Osteoblast (primary cell): ENCODE results near the gene BICD1. TPM values are rescaled to one million over a fixed set of nuclear protein-coding genes. Genes with fewer than 3 reads are reported as not detected.

Experiments
- DNase-seq: peaks from one replicate; pipeline ENCODE4 v3.0.0; 2011; ENCODE audit warnings: low spot score, mixed read lengths; ENCODE audit not compliant: insufficient read length; ENCODE audit errors: missing footprints
- H2AFZ ChIP-seq: 2 replicates; pipeline ENCODE4 v1.6.0; 2011; ENCODE audit warnings: mild to moderate bottlenecking, low read length
- H3K27ac ChIP-seq: 2 replicates; pipeline ENCODE4 v1.5.1; 2011; ENCODE audit warnings: mild to moderate bottlenecking, low read depth, low read length, moderate library complexity
- H3K27me3 ChIP-seq: 2 replicates; pipeline ENCODE4 v1.6.0; 2012; ENCODE audit warnings: mild to moderate bottlenecking, control low read depth, inconsistent platforms, low read length, moderate library complexity; ENCODE audit not compliant: insufficient read depth
- H3K36me3 ChIP-seq: 2 replicates; pipeline ENCODE4 v1.5.1; 2011; ENCODE audit warnings: mild to moderate bottlenecking, low read length, control low read depth, moderate library complexity; ENCODE audit not compliant: insufficient read depth
- H3K4me1 ChIP-seq: 2 replicates; pipeline ENCODE4 v1.5.1; 2011; ENCODE audit warnings: mild to moderate bottlenecking, low read length, control low read depth, moderate library complexity; ENCODE audit not compliant: insufficient read depth
- H3K4me2 ChIP-seq: 2 replicates; pipeline ENCODE4 v1.6.0; 2011; ENCODE audit warnings: mild to moderate bottlenecking, low read length; ENCODE audit not compliant: insufficient read depth
- H3K4me3 ChIP-seq: fragments of 200-600 bp; sonication (generic); 3 replicates; pipeline ENCODE4 v1.5.1; 2012; ENCODE audit warnings: mild to moderate bottlenecking, low read length, inconsistent platforms; ENCODE audit not compliant: insufficient read depth
- H3K79me2 ChIP-seq: 2 replicates; pipeline ENCODE4 v1.6.0; 2012; ENCODE audit warnings: mild to moderate bottlenecking, low read length, control low read depth, inconsistent platforms; ENCODE audit not compliant: insufficient read depth
- H3K9me3 ChIP-seq: 2 replicates; pipeline ENCODE4 v1.5.1; 2011; ENCODE audit warnings: low read depth, low read length, control low read depth
- H4K20me1 ChIP-seq: 2 replicates; pipeline ENCODE4 v1.6.0; 2012; ENCODE audit warnings: mild to moderate bottlenecking, low read length, control low read depth; ENCODE audit not compliant: insufficient read depth
- total RNA-seq: library from RNA; depleted of rRNA; stranded (reverse); fragments of >200 nt; gene quantifications from 2 replicates; pipeline ENCODE4 v1.2.3, GENCODE V29; 2012
- TF ChIP-seq, protein P1 (sequence below): IDR thresholded peaks from 2 replicates; pipeline ENCODE4 v1.5.1; 2011; ENCODE audit warnings: mild to moderate bottlenecking, low read depth, low read length, moderate library complexity; ENCODE audit errors: extremely low read depth

Gene BICD1
- total RNA-seq, 1 donor, result 21.0 TPM

- no peaks in the 10 kb centered on the region for H3K4me1 ChIP-seq
- no peaks in the 10 kb centered on the region for H4K20me1 ChIP-seq
- no peak overlapping the region for H2AFZ ChIP-seq
- no peaks in the 10 kb centered on the region for H3K79me2 ChIP-seq
- DNase-seq, result no peak
- H3K9me3 ChIP-seq, result no peaks in the 10 kb centered on the region
- H3K27ac ChIP-seq, result no peak overlapping the region
- H3K4me3 ChIP-seq, result no peak overlapping the region
- no peaks in the 10 kb centered on the region for H3K27me3 ChIP-seq
- TF ChIP-seq, protein P1, sequence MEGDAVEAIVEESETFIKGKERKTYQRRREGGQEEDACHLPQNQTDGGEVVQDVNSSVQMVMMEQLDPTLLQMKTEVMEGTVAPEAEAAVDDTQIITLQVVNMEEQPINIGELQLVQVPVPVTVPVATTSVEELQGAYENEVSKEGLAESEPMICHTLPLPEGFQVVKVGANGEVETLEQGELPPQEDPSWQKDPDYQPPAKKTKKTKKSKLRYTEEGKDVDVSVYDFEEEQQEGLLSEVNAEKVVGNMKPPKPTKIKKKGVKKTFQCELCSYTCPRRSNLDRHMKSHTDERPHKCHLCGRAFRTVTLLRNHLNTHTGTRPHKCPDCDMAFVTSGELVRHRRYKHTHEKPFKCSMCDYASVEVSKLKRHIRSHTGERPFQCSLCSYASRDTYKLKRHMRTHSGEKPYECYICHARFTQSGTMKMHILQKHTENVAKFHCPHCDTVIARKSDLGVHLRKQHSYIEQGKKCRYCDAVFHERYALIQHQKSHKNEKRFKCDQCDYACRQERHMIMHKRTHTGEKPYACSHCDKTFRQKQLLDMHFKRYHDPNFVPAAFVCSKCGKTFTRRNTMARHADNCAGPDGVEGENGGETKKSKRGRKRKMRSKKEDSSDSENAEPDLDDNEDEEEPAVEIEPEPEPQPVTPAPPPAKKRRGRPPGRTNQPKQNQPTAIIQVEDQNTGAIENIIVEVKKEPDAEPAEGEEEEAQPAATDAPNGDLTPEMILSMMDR, result no peak
- H3K4me2 ChIP-seq, result no peak overlapping the region
- H3K36me3 ChIP-seq, result no peaks in the 10 kb centered on the region
These were observed 6.3 kb upstream of the BICD1 start for GRCh38 chr12:32100361-32100760.

DNA sequence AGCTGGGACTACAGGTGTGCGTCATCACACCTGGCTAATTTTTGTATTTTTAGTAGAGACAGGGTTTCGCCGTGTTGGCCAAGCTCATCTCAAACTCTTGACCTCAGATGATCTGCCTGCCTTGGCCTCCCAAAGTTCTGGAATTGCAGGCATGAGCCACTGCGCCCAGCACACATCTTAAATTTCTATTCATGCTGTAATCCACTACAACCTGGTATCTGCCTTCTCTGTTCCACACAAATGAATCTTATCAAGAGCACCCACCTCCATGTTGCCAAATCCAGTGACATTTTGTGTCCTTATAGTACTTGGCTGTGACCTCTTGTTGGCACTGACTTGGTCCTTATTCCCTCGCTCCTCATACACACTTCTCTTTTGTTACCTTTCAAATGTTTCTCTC is 5.8 kb upstream of the BICD1 start:
- Histone ChIP-seq H3K4me3 (no peak overlapping the region), H3K27ac (no peak overlapping the region), H3K27me3 (no peaks in the 10 kb centered on the region), H3K4me1 (peaks cover 4% of the 10 kb centered on the region), H3K9me3 (no peaks in the 10 kb centered on the region), H3K79me2 (no peaks in the 10 kb centered on the region), H3K4me2 (no peak overlapping the region), H3K36me3 (no peaks in the 10 kb centered on the region), H2AFZ (no peak overlapping the region), H4K20me1 (no peaks in the 10 kb centered on the region)
- TF ChIP-seq, protein P1, result no peak
- DNase-seq, result no peak

DNA sequence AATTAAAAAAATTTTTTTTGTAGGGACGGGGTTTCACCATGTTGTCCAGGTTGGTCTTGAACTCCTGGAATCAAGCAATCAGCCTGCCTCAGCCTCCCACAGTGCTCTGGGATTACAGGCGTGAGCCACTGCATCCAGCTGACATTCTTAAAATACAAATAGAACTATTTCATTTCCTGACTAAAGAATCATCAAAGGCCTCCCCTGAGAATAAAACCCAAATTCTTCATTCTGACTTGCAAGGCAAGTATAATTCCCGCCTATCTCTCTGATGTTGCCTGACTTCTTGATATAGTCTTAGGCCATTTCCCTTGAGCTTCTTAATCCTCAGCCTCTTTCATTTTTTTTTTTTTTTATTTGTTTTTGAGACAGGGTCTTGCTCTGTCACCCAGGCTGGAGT is 4.4 kb upstream of the BICD1 start:
- TF ChIP-seq, protein P1, result no peak
- Histone ChIP-seq H3K27ac (no peak overlapping the region), H3K9me3 (no peaks in the 10 kb centered on the region), H3K36me3 (no peaks in the 10 kb centered on the region), H3K27me3 (no peaks in the 10 kb centered on the region), H4K20me1 (no peaks in the 10 kb centered on the region), H3K4me1 (peaks cover 8% of the 10 kb centered on the region), H3K4me2 (no peak overlapping the region), H3K4me3 (no peak overlapping the region), H2AFZ (no peak overlapping the region), H3K79me2 (no peaks in the 10 kb centered on the region)
- DNase-seq, result peak; percentile 84

- no peak overlapping the region for H3K27ac ChIP-seq
- DNase-seq, result no peak
These were observed 1.9 kb upstream of the BICD1 start for GRCh38 chr12:32104572-32105355.

More at GRCh38 chr12:32104572-32105355, 1.9 kb upstream of the BICD1 start:
- Histone ChIP-seq H3K36me3 (no peaks in the 10 kb centered on the region), H3K79me2 (peaks cover 17% of the 10 kb centered on the region), H2AFZ (peak overlapping the region; percentile 45), H3K4me3 (no peak overlapping the region), H3K4me2 (no peak overlapping the region), H3K9me3 (no peaks in the 10 kb centered on the region), H3K4me1 (peaks cover 15% of the 10 kb centered on the region), H3K27me3 (no peaks in the 10 kb centered on the region), H4K20me1 (peaks cover 8% of the 10 kb centered on the region)
- TF ChIP-seq, protein P1, result no peak
